GM20000 (cell line): ENCODE measurements around the gene TLK1.

Experiments used
- DNase-seq: peaks from one replicate; pipeline ENCODE4 v3.0.0; 2012; ENCODE audit warnings: low spot score
- CTCF ChIP-seq: IDR thresholded peaks from 2 replicates; pipeline ENCODE4 v1.5.1; 2012; ENCODE audit warnings: mild to moderate bottlenecking, control low read depth; ENCODE audit errors: extremely low read depth, missing control alignments

The TLK1 gene

DNA sequence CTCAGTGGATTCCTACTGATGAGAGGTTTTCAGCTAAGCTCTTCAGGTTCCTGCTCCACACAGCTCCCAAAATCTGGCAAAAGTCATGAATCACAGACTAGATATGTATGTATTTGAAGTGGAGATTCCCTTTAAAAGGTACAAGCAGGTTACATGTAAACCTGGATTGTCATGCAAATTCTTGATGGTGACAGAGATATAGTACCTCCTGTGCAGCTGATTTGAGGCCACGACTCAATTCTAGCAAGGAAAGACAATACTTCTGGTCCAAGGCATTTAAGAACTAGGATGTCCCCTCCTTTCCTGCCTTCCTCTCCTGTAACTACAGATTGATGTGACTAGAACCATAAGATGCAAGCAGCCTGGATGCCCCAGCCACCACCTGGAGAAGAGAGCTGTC, 176.6 kb downstream of the TLK1 start:
- TF ChIP-seq CTCF, result no peak
- no peak for DNase-seq

- no peak for DNase-seq
- TF ChIP-seq CTCF, result no peak
These were observed 184.8 kb downstream of the TLK1 start for GRCh38 chr2:170975943-170976270.

GRCh38 chr2:170975127-170975942, 185.4 kb downstream of the TLK1 start:
- DNase-seq, result peak; percentile 9
- TF ChIP-seq CTCF, result no peak

GRCh38 chr2:170974304-170974993, 186.2 kb downstream of the TLK1 start:
- TF ChIP-seq CTCF, result no peak
- DNase-seq, result peak; percentile 27

DNA sequence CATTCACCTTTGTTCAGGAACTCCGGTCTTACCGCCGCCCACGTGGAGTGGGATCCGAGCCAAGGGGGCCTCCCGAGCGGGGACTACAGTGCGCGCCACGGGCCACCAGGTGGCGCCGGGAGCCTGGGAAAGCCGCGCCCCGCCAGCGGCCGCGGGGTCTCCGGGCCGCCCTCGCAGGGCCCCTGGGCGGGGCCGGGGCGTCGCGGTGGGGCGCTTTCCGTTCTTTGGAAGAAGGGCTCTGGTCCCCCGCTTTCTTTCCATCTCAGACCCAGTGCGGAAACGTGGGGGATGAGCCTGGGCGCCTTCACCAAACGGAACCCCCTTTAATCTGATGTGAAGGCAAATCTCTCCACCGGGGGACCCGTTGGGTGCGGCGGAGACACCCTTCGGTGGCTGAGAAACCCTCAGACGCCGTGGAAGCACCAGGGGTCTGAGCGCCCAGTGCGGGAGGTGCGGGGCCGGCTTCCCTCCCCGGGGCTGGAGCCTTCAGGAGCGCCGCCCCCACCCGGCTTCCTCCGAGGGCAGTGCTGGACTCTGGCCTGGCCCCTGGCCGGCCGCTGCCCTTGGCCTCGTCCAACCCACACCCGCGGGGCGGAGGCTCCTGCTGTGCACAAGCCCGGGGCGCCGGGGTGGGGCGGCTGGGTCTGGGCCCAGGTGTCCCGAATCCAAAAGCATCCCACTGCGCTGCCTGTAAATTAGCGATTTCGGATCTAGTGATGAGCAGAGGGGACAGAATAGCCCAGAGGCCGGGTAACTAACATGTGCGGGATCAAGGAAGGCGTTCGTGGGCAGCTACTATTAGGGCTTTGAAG, 187.0 kb downstream of the TLK1 start:
- peak; percentile 98 for DNase-seq
- TF ChIP-seq CTCF, result peak; percentile 95

GRCh38 chr2:170973225-170973491, 187.5 kb downstream of the TLK1 start:
- no peak for DNase-seq
- TF ChIP-seq CTCF, result no peak
